GM23248 (cell line): ENCODE results near the gene SCLY. TPM values are rescaled to one million over a fixed set of nuclear protein-coding genes. Genes with fewer than 3 reads are reported as not detected.

Source experiments
- DNase-seq: peaks from one replicate; pipeline ENCODE4 v3.0.0-alpha.2; 2015
- H2AFZ ChIP-seq: fragments of 200-600 bp; sonication (generic); 2 replicates; pipeline ENCODE4 v1.6.1; 2016; ENCODE audit warnings: antibody characterized with exemption
- H3F3A ChIP-seq: fragments of 200-600 bp; sonication (generic); 2 replicates; pipeline ENCODE4 v1.6.1; 2016; ENCODE audit warnings: mild to moderate bottlenecking, antibody characterized with exemption, mixed run types; ENCODE audit not compliant: insufficient read depth
- H3K27ac ChIP-seq: fragments of 200-600 bp; sonication (generic); 2 replicates; pipeline ENCODE4 v1.5.1; 2016; ENCODE audit warnings: mild to moderate bottlenecking
- H3K27me3 ChIP-seq: fragments of 200-600 bp; sonication (generic); replicated peaks from 2 replicates; pipeline ENCODE4 v1.6.1; 2016; ENCODE audit warnings: mild to moderate bottlenecking; ENCODE audit not compliant: insufficient read depth
- H3K36me3 ChIP-seq: fragments of 200-600 bp; sonication (generic); 2 replicates; pipeline ENCODE4 v1.6.1; 2016; ENCODE audit warnings: low read depth, mild to moderate bottlenecking
- H3K4me1 ChIP-seq: fragments of 200-600 bp; sonication (generic); 2 replicates; pipeline ENCODE4 v1.6.1; 2016; ENCODE audit warnings: mild to moderate bottlenecking; ENCODE audit not compliant: insufficient read depth
- H3K4me2 ChIP-seq: fragments of 200-600 bp; sonication (generic); one replicate; pipeline ENCODE4 v1.6.1; 2016; ENCODE audit warnings: mild to moderate bottlenecking; ENCODE audit not compliant: unreplicated experiment
- H3K4me3 ChIP-seq: fragments of 200-600 bp; sonication (generic); 2 replicates; pipeline ENCODE4 v1.5.1; 2016; ENCODE audit warnings: mild to moderate bottlenecking
- H3K79me2 ChIP-seq: fragments of 200-600 bp; sonication (generic); 2 replicates; pipeline ENCODE4 v1.6.1; 2016; ENCODE audit warnings: mild to moderate bottlenecking; ENCODE audit not compliant: insufficient read depth
- H3K9ac ChIP-seq: fragments of 200-600 bp; sonication (generic); 2 replicates; pipeline ENCODE4 v1.6.1; 2016; ENCODE audit warnings: mild to moderate bottlenecking
- H3K9me2 ChIP-seq: fragments of 200-600 bp; sonication (generic); 2 replicates; pipeline ENCODE4 v1.6.1; 2016; ENCODE audit warnings: mixed run types, mild to moderate bottlenecking, moderate library complexity; ENCODE audit not compliant: insufficient read depth
- H3K9me3 ChIP-seq: fragments of 200-600 bp; sonication (generic); one replicate; pipeline ENCODE4 v1.6.1; 2017; ENCODE audit warnings: low read depth
- H4K20me1 ChIP-seq: fragments of 200-600 bp; sonication (generic); 2 replicates; pipeline ENCODE4 v1.6.0; 2016; ENCODE audit not compliant: insufficient read depth
- EZH2 ChIP-seq: fragments of 200-600 bp; sonication (generic); IDR thresholded peaks from 2 replicates; pipeline ENCODE4 v1.6.1; 2018; ENCODE audit warnings: antibody characterized with exemption, mild to moderate bottlenecking; ENCODE audit not compliant: insufficient read depth, poor library complexity, severe bottlenecking
- EZH2phosphoT487 ChIP-seq: fragments of 200-600 bp; sonication (generic); IDR thresholded peaks from 2 replicates; pipeline ENCODE4 v1.6.1; 2018; ENCODE audit warnings: antibody characterized with exemption, moderate library complexity, mild to moderate bottlenecking, low read depth; ENCODE audit not compliant: insufficient read depth
- WGBS, 2 experiments: methylation state at CpG; one replicate each; pipeline ENCODE4 v1.1.6; 2015 to 2017; ENCODE audit warnings: low lambda C conversion rate in 2 of 2, low coverage in 1 of 2; ENCODE audit errors: missing lambda C conversion rate in 2 of 2; 5-methylcytosine and 5-hydroxymethylcytosine counted together
- in situ Hi-C: fragments of 300-500 bp; cut with MboI; formaldehyde crosslinking; loops from 2 replicates; pipeline ENCODE4 v1.15.0; 2020
- polyA plus RNA-seq: library from polyadenylated mRNA; unstranded; fragments of >200 nt; fragmentation: Nextera tagmentation; extraction: Ambion mirVana; gene quantifications from 2 replicates; pipeline ENCODE4 v1.2.1, GENCODE V29; 2016
- total RNA-seq: library from RNA; depleted of rRNA; stranded (reverse); fragments of >200 nt; shearing (Covaris generic); gene quantifications from 2 replicates; pipeline ENCODE4 v1.2.3, GENCODE V29; 2014

Gene SCLY
- total and polyA plus RNA-seq, 2 experiments from 2014 or later: 10.3 to 14.8 TPM

DNA sequence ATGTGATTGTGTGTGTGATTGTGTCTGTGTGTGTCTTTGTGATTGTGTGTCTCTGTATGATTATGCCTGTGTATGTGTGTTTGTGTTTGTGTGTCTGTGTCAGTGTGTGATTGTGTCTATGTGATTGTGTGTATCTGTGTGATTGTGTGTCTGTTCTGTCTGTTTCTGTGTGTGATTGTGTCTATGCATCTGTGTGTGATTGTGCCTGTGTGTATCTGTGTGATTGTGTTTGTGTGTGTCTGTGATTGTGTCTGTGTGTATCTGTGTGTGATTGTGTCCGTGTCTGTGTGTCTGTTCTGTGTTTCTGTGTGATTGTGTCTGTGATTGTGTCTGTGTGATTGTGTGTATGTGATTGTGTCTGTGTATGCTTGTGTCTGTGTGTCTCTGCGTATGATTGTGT, 65.5 kb downstream of the SCLY start:
- H3K9me2 ChIP-seq: no peaks in the 10 kb centered on the region
- H4K20me1 ChIP-seq: no peaks in the 10 kb centered on the region
- H3F3A ChIP-seq: no peaks in the 10 kb centered on the region
- H3K4me3 ChIP-seq: no peak overlapping the region
- no peak for DNase-seq
- no peak overlapping the region for H3K27ac ChIP-seq
- WGBS, 2 experiments: 74 to 83% methylated on average over 2 of the region's 2 CpGs
- H3K4me2 ChIP-seq: no peak overlapping the region
- H3K9me3 ChIP-seq: no peaks in the 10 kb centered on the region
- in situ Hi-C loops: no loop called here
- no peak for TF ChIP-seq EZH2
- TF ChIP-seq EZH2phosphoT487: no peak
- H3K9ac ChIP-seq: no peak overlapping the region
- no peaks in the 10 kb centered on the region for H3K79me2 ChIP-seq
- H2AFZ ChIP-seq: no peak overlapping the region
- H3K4me1 ChIP-seq: no peaks in the 10 kb centered on the region
- no peaks in the 10 kb centered on the region for H3K36me3 ChIP-seq
- H3K27me3 ChIP-seq: no peaks in the 10 kb centered on the region

DNA sequence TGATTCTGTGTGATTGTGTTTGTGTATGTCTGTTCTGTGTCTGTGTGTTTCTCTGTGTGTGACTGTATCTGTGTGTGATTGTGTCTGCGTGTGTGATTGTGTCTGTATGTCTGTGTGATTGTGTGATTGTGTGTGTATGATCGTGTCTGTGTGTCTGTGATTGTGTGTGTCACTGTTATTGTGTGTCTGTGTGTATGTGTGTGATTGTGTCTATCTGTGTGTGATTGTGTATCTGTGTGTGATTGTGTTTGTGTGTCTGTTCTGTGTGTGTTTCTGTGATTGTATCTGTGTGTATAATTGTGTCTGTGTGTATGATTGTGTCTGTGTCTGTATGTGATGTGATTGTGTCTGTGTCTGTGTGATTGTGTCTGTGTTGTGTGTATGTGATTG, 66.0 kb downstream of the SCLY start:
- Histone ChIP-seq H3K4me3 (no peak overlapping the region), H3K9me3 (no peaks in the 10 kb centered on the region)
- 76% methylated on average over 2 of the region's 2 CpGs for WGBS, 2 experiments

DNA sequence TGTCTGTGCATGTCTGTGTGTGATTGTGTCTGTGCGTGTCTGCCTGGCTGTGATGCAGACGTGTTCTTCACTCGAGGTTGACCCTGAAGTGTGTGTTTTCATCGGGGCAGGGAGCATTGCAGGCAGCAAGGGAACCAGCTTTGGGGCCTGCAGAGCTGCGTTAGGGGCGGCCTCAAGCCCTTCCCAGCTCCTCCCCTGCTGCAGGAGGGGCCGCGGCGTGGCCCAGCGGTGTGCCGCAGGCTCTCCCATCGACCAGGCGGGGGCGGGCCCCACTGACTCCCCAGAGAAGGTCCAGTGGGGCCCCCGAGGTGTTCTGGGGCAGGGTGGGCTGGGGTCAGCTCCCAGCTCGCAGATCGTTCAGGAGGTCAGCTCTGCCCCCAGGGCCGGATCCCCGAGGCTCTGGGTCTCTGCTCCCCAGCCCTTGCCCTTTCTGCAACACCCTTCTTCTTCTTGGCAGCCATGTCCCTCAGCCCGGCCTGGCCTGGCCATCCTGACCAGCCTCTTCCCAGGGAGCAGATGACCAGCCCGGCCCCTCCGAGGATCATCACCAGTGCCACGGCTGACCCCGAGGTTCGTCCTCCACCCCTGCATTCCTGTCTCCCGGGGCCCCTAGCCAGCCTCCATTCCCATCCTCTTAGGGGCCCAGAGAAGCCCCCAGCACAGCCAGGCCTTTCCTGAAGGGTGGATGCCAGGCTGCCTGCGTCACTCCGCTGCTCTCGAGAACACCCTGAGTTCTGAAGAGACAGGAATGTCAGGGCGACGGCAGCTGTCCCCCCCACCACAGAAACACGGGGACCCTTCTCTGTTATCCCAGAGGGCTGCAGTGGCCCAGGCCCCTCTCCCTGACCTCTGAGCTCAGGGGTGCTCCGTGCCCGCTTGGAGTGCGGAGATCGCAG, 66.6 kb downstream of the SCLY start:
- H3K4me3 ChIP-seq: no peak overlapping the region
- DNase-seq: peak; percentile 70
- peak overlapping the region; percentile 42 for H3K4me2 ChIP-seq
- in situ Hi-C loops: no loop called here
- no peaks in the 10 kb centered on the region for H3K79me2 ChIP-seq
- H3K27ac ChIP-seq: no peak overlapping the region
- no peaks in the 10 kb centered on the region for H3K36me3 ChIP-seq
- H3K27me3 ChIP-seq: no peaks in the 10 kb centered on the region
- WGBS, 2 experiments: 57 to 64% methylated on average over 25 to 27 of the region's 36 CpGs
- TF ChIP-seq EZH2 (no peak), EZH2phosphoT487 (no peak)
- H3K9ac ChIP-seq: peak overlapping the region; percentile 5
- no peaks in the 10 kb centered on the region for H3F3A ChIP-seq
- no peaks in the 10 kb centered on the region for H3K9me2 ChIP-seq
- no peaks in the 10 kb centered on the region for H4K20me1 ChIP-seq
- no peaks in the 10 kb centered on the region for H3K9me3 ChIP-seq
- H3K4me1 ChIP-seq: no peaks in the 10 kb centered on the region
- peak overlapping the region; percentile 68 for H2AFZ ChIP-seq

More for the DNA sequence above, 66.0 kb downstream of the SCLY start:
- no peaks in the 10 kb centered on the region for H4K20me1 ChIP-seq
- no peak overlapping the region for H3K27ac ChIP-seq
- H3K79me2 ChIP-seq: no peaks in the 10 kb centered on the region
- no peaks in the 10 kb centered on the region for H3K4me1 ChIP-seq
- no peak for DNase-seq
- no peaks in the 10 kb centered on the region for H3K36me3 ChIP-seq
- H3F3A ChIP-seq: no peaks in the 10 kb centered on the region
- no peaks in the 10 kb centered on the region for H3K27me3 ChIP-seq
- in situ Hi-C loops: no loop called here
- H2AFZ ChIP-seq: peak overlapping the region; percentile 68
- no peak overlapping the region for H3K4me2 ChIP-seq
- TF ChIP-seq EZH2: no peak
- H3K9me2 ChIP-seq: no peaks in the 10 kb centered on the region
- peak overlapping the region; percentile 5; the same call in 1 of the 2 replicates for H3K9ac ChIP-seq

DNA sequence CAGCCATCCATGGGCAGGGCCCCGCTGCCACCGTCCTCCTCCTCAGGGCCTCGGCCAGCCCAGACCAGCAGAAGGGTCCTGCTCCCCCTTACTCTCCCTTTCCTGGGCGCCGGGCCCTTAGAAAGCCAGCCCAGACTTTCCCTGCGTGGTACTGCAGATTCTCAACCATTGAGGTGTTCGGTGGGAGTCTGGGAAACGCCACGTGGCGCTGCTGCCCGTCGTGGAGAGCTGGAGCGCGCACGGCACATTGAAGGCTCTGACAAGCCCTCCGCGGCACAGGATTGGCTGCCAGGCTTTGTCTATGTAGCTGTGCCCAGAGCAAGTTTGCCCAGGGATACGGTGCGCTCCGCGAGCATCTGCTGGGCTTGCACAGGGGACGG, 67.2 kb downstream of the SCLY start:
- no peak overlapping the region for H2AFZ ChIP-seq
- no peak overlapping the region for H3K4me3 ChIP-seq
- no peak overlapping the region for H3K4me2 ChIP-seq
- no peaks in the 10 kb centered on the region for H3K9me3 ChIP-seq
- H4K20me1 ChIP-seq: no peaks in the 10 kb centered on the region
- DNase-seq: no peak
- H3F3A ChIP-seq: no peaks in the 10 kb centered on the region
- H3K27me3 ChIP-seq: no peaks in the 10 kb centered on the region
- no peak overlapping the region for H3K9ac ChIP-seq
- H3K27ac ChIP-seq: no peak overlapping the region
- H3K9me2 ChIP-seq: no peaks in the 10 kb centered on the region
- H3K36me3 ChIP-seq: no peaks in the 10 kb centered on the region
- WGBS, 2 experiments: 60 to 65% methylated on average over 20 to 22 of the region's 22 CpGs
- in situ Hi-C loops: no loop called here
- TF ChIP-seq EZH2phosphoT487: no peak
- TF ChIP-seq EZH2: no peak
- H3K4me1 ChIP-seq: no peaks in the 10 kb centered on the region
- no peaks in the 10 kb centered on the region for H3K79me2 ChIP-seq
